RPMI8226 (cell line): Measurements from ENCODE around the gene FADS3.
A peak's percentile ranks its signal among the peaks of the same experiment; 100 is the strongest.

Source experiments
- DNase-seq: peaks from one replicate; pipeline ENCODE4 v3.0.0-alpha.2; 2015

FADS3 gene

DNA sequence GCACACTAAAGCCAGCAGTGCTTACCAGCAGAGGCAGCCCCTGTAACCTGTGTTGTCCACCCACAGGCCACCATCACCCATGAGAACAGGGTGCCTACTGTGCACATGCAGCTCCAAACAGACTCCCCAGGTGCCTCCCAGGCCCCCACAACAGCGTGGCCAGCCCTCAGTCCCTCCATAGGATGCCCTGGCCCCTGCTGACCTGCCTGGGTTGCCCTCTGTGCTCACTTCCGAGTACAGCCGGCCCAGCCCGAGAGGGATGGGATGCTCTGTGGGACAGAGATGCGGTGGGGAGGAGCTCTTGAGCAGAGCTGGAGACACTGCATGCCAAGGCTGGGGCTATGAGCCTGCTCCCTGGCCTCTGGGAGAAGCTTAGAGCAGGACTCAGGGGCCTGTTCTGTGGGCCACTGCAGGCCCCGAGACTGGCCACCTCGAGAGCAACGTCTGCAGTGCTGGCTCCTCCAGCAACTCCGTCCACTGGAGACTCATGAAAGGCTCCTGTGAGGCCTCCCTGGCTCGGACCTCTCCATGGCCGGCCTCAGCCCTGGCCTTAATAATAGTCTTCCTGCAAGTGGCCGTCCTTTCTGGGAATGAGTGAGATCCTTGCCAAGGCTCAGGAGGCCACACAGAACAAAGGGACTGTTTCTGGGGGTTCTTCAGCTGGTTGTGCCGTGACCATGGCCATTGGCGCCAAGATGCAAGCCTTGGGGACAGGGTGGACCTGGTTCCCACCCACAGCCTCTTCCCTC is 36.2 kb downstream of the FADS3 start:
- DNase-seq: no peak

DNA sequence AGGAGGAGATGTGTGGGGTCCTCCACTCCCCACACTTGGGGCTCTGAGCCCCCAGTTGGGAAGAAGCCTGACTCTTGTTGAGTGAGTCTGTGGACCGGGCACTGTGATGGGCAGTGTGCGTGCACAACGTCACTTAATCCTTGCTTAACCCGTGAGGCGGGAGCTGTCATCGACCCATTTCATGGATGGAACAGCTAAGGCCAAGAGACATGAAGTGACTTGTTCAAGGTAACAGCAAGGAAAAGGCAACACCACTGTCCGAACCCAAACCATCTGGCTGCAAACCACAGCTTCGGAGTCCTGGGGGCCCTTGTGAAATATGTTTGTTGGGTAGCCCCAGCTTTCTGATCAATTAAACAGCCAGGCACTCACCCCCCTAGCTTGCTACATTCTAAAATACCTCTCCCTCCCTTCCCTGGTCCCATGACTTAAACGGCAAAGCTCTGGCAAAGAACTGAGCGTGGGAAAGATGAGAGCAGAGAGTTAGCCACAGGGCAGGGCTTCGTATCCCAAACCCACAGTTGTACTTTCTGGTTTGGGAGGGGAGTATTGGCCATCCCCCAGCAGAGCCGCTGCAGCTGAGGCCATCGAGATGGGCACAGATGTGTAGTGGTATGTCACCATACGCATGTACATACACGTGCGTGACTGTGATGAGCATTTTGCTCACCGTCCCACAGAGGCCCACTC is 37.0 kb downstream of the FADS3 start:
- DNase-seq: no peak

DNA sequence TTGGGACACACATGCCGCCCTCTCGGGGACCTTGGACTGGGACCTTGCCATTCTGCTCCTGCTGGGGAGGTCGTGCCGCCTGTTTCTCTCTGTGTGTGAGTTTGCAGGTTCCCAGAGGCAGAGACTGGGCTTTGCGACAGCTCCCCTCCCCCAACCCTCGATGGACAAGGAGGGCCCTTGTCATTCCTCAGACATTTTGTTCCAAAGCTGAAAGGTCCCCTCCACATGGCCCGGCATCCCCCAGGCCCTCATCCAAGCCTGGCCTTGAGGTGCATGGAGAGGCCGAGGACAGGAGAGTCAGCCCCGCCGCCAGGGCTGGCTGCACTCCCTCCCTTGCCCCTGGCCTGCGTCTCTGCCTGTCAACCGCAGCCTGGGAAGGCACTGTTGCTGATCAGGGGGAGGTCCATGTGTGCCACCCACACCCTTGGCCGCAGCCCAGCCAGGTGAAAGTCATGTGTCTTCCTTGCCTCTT is 37.6 kb downstream of the FADS3 start:
- no peak for DNase-seq

DNA sequence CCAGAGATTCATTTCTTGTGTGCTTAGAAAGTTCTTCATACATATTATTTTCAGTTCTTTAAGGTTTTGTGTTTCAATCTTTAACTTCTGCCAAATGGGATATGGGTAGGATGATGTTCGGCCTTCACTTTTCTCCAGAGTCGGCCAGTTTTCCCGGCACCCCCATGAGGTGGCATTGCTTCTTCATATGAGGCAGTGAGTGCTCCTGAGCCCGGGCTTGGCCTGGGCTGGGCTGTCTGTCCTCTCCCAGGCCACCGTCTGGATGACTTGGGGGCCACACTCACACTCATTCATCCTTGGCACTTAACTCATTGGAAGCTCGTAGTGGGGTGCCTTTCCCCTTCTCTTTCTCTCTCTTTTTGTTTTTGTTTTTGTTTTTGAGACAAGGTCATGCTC is 39.4 kb downstream of the FADS3 start:
- DNase-seq: no peak

DNA sequence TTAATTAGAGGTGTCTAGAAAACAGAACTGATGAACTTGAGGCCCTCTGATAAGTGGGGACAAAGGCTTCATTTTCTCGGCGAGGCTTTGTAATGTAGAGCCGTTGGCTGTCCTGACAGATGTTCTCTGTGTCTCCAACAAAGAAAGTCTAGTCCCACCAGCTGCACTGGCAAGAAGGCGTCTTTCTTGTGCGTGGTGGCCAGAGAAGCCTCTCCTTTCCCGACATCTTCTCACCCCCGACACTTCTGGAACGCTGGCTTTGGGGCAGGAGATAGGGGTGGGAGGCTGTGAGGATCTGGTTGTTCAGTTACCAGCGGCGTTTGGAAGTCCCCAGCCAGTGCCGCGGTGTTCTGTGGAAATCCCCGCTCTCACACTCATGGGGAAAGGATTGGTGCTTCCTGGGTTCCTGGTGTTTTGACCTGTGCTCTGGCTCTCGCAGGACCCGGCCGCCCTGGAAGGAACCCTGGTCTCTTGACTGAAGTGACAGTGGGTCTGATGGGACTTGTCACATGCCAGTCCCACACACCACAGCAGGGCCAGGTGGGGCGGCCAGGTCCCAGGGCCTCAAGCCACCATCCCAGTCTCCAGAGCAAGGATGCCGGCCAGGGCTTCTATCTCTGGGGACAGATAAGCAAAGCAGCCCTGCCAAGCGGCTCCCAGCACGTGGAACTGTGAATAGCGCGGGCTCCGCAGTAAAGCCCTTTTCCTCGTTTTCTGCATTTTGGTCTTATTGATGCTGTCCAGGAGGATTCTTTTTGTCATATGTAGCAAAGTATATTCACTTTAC is 40.0 kb downstream of the FADS3 start:
- no peak for DNase-seq

DNA sequence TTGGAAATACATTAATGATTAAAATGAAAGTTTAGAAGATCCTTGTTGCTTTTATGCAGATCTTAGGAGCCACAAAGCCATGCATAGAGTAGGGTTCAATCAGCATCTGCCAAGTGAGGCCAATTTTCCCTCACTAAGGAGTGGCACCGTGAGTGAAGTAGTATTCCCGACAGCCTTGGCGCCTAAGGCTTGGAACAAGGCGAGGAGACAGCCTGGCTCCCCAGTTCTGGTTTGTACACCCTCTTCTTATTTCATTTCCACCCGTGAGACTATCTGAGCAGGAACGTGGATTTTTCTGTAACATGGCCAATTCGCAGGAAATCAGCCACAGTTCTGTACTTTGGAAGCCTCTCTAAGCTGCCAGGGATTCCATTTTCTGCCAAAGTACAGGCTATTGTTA is 40.7 kb downstream of the FADS3 start:
- no peak for DNase-seq

DNA sequence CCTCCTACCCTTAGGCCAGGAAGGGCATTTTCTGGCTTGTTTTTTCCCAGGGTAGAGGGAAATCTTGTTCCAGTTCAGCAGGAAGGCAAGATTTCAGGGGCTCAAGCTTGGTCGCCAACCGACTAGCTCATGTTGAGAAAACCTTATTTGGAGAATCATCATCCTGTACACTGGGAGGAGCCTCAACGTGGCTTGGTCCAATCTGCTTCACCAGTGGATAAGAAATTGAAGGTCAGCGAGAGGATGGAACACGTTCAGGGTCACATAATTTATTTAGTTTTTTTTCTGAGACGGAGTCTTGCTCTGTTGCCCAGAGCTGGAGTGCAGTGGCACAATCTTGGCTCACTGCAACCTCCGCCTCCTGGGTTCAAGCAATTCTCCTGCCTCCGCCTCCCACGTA is 42.7 kb downstream of the FADS3 start:
- no peak for DNase-seq

DNA sequence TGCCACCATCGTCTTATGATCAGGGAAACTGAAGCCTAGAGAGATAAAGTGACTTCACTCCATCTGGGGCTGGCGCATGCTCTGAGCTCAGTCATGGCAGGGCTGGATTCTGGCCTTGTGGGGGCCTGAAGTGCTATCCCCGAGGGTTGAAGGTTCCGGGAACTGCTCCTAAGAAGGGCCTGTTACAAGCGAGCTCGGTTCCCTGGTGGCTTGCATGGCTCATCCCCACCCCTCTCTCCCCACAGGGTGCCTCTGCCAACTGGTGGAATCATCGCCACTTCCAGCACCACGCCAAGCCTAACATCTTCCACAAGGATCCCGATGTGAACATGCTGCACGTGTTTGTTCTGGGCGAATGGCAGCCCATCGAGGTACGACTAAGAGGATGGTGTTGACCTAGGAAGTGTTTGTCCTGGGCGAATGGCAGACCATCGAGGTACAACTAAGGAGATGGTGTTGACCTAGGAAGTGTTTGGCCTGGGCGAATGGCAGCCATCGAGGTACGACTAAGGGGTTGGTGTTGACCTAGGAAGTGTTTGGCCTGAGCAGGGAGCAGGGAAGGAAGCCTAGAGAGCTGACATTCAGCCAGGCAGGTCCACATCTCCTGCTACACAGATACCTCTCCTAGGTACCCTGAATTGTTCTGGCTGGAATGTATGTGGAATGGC is 43.3 kb downstream of the FADS3 start:
- DNase-seq: no peak

DNA sequence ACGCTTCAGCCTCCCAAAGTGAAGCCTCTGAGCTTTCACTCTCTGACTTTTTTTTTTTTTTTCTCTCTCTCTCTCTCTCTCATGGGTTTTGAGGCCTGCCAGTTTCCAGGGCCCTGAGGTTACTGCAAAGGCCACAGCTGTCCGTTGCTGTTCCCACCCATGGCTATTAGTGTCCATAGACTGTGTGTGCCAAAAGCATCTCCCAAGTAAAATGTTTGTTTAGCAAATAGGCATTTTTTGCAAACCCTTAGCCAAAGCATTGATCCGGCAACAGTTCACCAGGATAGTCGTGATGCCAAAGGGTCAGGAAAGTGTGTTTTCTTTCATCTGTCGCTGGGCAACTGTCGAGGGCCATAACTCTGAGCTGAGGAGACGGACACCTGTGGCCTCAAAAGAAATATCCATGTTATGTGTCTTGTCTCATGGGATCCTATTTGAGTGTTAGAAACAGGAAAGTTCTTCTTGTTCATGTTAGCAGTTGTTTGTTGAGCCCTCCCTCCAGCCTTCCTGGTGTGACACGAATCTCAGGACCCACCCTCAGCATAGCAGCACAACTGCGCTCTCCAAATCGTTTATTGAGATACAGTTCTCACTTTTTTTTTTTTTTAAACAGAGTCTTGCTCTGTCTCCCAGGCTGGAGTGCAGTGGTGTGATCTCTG is 44.9 kb downstream of the FADS3 start:
- DNase-seq: no peak

DNA sequence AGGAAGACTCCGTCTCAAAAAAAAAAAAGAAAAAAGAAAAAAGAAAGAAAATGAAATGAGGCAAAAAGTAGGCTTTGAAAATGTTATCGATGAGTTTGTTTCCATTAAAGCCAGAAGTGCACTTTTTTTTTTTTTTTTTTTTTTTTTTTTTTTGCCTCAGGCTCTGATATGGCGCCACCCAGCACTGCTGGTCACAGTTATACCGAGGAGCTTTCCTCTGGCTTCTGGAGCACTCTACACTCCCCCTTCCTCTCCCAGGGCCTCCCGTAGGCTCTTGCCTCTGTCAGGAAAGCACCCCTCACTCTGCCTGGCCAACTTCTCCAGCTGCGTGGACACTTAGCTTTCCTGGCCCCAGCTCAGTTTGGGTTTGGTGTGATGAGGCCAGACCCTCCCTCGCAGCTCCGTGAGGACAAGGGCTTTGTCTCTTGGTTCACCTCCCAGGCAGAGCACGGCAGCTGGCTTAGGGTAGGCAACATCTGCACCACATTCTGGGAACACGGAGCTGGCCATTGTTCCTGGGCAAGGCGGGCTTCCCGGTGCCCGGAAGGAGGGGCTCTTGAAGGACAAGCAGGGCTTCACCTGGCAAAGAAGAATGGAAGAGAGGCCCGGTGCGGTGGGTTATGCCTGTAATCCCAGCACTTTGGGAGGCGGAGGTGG is 46.3 kb downstream of the FADS3 start:
- no peak for DNase-seq

DNA sequence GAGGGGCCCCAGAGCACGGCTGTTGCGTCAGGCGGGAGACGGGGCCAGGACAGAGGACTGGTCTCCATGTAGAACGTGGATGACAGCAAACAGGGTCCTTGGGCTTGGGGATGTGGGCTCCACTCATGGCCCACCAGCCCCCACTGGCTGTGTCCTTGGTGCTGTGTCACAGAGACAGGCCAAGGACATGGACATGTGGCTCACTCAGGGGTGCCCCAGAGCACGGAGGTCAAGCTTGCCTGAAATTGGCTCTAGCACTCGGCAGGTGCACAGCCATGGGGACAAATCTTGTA is 48.9 kb downstream of the FADS3 start:
- no peak for DNase-seq

DNA sequence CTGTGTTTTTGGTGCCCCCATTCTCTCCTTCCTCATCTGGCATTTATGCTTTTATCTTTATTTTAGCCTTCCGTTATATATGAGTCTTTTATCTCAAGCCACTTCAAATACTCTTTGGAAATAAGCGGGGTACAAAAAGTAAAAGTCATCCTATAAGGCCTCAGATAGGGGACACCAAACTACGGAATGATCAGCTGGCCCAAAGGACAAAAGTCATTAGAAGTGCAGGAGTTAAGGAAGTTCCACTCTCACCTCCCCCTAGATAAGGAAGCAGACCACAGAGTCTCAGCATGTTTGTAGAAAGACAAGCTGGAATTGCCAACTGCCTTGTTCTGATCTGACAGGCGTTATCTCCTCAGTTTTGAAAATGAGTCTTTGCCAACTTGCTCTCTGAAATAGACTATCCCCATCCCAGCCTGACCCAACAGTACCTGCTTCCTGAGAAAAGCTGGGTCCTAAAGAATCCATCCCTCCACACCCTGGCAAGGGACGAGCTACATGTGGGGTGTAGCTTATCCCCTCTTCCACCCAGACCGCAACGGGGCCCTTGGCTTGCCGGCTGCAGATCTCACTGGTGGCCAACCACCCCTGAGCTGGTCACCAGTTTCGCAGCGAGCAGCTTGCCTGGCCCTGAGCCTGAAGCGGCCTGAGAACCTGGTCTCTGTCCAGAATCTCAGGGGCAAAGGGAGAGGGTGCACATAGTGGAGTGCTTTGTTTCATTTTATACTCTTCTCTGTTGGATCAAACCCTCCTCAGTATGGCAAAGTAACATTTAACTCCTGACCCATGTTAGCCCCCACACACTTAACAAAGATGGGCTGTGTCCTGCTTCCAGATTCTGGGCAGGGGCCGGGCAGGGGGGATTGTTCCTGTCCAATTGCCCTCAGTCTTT is 49.5 kb downstream of the FADS3 start:
- DNase-seq: no peak

DNA sequence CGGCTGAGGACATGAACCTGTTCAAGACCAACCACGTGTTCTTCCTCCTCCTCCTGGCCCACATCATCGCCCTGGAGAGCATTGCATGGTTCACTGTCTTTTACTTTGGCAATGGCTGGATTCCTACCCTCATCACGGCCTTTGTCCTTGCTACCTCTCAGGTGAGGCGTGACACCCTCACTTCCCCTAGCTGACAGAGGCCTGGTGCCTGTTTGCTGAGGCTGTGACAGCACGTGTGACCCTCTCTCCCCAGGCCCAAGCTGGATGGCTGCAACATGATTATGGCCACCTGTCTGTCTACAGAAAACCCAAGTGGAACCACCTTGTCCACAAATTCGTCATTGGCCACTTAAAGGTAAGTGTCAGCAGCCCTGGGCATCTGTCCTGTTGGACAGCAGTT is 51.0 kb downstream of the FADS3 start:
- DNase-seq: no peak

DNA sequence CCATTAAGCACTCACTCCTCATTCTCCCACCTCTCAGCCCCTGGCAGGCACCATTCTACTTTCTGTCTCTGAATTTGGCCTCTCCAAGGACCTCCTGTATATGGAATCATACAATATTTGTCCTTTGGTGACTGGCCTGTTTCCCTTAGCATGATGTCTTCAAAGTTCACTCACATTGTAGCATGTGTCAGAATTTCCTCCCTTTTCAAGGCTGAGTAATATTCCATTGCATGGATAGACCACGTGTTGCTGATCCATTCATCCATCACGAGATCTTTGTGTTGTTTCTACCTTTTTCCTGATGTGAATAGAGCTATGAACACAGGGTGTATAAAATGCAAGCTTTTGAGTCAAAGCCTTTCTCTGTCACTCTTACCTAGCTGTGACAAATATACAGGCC is 51.6 kb downstream of the FADS3 start:
- no peak for DNase-seq

DNA sequence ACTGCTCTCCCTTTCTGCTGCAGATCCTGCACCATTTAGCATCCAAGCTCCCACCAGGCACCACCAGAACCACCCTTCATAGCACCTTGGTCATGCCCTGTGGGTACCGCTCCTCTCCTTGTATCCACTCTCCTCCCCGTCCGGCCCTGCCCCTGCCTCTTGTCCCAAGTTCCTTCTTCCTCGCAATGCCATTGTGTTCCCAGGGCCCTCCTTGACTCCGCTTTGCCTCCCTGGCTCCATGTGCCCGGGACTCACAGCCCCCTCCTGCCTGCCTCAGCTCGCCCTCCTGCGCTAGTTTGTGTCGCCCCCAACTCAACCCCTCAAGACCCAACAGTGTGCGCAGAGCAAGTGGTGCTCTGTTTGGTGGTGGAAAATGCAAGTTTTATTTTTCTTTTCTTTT is 52.4 kb downstream of the FADS3 start:
- DNase-seq: no peak

DNA sequence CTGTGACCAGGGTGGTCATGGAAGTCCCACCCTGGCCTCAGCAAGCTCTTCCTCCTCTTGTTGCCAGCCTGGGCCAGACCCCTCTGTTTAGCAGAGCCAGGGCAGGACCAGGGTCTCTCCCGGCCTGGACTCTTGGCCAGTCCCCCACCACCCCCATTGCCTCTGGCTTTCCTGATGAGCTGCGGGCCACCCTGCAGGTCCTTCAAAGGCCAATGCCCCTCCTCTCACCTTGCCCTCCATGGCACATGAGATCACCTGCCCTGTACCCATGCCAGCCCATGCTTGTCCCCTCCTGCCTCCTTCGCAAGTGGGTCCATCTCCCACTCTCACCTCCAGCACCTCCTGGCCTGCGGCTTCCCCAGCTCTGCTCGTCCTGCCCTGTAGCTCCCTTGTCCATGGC is 52.8 kb downstream of the FADS3 start:
- no peak for DNase-seq

DNA sequence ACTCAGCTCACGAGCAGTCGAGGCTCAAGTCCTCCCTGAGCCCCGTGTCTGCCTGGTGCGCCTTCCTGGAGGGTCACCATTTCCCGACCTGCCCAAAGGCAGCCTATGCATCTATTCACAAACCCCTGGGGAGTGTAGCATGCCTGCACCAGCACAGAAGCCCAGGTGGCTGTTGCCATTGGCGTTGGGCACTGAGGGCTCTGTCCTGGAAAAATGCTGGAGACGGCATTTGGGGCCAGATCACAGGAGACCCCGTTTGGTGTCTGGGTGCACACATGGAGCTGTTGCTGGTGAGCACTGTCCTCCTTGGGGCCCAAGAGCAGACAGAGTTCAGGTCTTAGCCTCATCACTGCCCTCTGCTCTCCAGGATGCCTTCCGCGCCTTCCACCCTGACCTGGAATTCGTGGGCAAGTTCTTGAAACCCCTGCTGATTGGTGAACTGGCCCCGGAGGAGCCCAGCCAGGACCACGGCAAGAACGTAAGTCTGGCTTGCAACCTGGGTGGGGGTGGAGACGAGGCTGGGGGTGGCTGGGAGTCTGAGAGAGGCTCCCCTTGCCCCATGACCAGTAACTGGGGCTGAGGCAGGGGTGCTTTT is 53.8 kb downstream of the FADS3 start:
- DNase-seq: no peak

DNA sequence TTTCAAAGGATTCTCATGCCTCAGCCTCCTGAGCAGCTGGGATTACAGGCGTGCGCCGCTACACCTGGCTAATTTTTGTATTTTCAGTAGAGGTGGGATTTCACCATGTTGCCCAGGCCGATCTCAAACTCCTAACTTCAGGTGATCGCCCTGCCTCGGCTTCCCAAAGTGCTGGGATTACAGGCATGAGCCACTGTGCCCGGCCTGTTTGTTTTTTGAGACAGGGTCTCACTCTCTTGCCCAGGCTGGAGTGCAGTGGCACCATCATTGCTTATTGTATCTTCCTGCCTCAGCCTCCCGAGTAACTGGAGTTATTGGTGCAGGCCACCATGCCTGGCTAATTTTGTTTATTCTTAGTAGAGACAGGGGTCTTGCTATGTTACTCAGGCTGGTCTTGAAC is 55.2 kb downstream of the FADS3 start:
- no peak for DNase-seq

DNA sequence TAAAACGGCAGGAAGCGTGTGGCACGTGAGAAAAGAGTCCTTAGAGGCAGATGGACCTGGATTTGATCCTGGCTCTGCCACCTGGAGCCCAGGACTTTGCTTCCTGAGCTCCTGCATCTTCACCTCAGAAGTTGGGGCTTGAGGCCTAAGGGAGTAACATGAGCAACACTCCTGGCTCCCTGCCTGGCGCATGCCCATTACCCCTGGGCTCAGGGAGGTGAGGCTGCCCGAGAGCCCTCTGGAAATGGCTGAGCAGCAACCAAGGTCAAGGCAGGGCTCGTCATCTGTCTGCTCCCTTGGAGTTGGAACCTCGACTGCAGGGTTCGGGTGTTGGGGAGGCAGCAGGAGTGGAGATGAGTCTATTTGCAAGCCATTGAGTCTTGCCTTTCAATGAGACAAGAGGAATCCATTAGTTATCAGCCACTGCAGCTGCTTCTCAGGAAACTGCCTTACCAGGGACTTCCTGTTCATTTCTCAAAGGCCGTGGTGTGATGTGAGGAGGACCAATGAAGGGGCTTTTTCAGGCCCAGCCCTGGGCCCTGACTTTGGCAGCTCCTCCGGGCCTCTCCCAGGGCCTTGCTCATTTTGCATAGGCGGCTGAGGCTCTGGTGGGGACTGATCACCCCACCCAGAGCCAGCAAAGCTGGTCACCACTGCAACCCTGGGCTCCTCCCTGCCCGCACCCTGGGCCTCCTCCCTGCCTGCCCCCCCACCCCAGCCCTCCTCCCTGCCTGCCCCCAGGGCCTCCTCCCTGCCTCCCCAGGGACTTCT is 56.9 kb downstream of the FADS3 start:
- peak; percentile 93 for DNase-seq

DNA sequence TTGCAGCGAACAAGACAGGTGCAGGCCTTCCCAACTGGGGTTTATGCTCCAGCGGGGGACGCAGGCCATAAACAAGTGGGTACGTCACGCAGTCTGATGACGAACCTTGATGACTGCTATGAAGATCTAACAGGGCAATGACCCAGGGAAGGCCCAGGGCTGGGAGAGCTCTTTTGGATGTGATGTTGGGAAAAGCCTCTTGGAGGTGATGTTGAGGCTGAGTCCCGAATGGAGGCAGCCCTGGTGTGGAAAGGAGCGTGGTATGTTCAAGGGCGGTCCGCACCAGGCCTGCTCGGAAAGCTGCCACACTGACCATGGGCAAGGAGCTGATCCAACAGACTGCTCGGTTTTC is 57.4 kb downstream of the FADS3 start:
- no peak for DNase-seq
